Gastrocnemius medialis (tissue), 4 donors: ENCODE results near the gene ME3. TPM values are rescaled to one million over a fixed set of nuclear protein-coding genes. Genes with fewer than 3 reads are reported as not detected.
A peak's percentile ranks its signal among the peaks of the same experiment; 100 is the strongest.

ENCODE experiments used
- ATAC-seq, 2 donors: fragments of 150-250 bp; one replicate each; pipeline ENCODE4 v1.9.1; 2016
- DNase-seq, 2 donors: peaks; one replicate each; pipeline ENCODE4 v3.0.0-alpha.2; 2019
- H3K27ac ChIP-seq, 4 donors: fragments of 200-600 bp; sonication (generic); 1 replicate in 1 of 4; 2 replicates in 3 of 4; pipeline ENCODE4 v1.5.1; 2016 to 2018; ENCODE audit warnings: mild to moderate bottlenecking in 2 of 4, moderate library complexity in 1 of 4
- H3K27me3 ChIP-seq, 3 donors: fragments of 200-600 bp; sonication (generic) in 2 of 3; 1 replicate in 1 of 3; 2 replicates in 2 of 3; pipeline versions ENCODE4 v1.5.1 to v1.6.0; 2016 to 2019; ENCODE audit warnings: mild to moderate bottlenecking in 1 of 3, moderate library complexity in 1 of 3
- H3K36me3 ChIP-seq, 2 donors: fragments of 200-600 bp; sonication (generic) in 1 of 2; one replicate each; pipeline ENCODE4 v1.5.1; 2017 to 2018
- H3K4me1 ChIP-seq, 2 donors: fragments of 200-600 bp; sonication (generic) in 1 of 2; one replicate each; pipeline ENCODE4 v1.5.1; 2016 to 2017; ENCODE audit warnings: mild to moderate bottlenecking in 2 of 2
- H3K4me3 ChIP-seq, 4 donors: fragments of 200-600 bp; sonication (generic) in 3 of 4; 1 replicate in 1 of 4; 2 replicates in 3 of 4; pipeline ENCODE4 v1.5.1; 2016 to 2019; ENCODE audit warnings: mild to moderate bottlenecking in 2 of 4
- H3K9me3 ChIP-seq, 3 donors: fragments of 200-600 bp; sonication (generic) in 2 of 3; 1 replicate in 1 of 3; 2 replicates in 2 of 3; pipeline ENCODE4 v1.5.1; 2016 to 2019
- CTCF ChIP-seq, 5 experiments: fragments of 450-650 bp in 3 of 5; fragments of 200-600 bp in 2 of 5; sonication (generic) in 2 of 5; IDR thresholded peaks in 4 of 5; conservative IDR thresholded peaks in 1 of 5; 1 replicate in 4 of 5; 2 replicates in 1 of 5; pipeline ENCODE4 v1.5.1; 2016 to 2019; ENCODE audit warnings: antibody characterized with exemption in 5 of 5, mild to moderate bottlenecking in 3 of 5, moderate library complexity in 3 of 5
- POLR2A ChIP-seq, 2 donors: fragments of 450-650 bp; IDR thresholded peaks; one replicate each; pipeline ENCODE4 v1.6.1; 2017; ENCODE audit warnings: antibody characterized with exemption in 2 of 2, mild to moderate bottlenecking in 2 of 2, moderate library complexity in 2 of 2
- in situ Hi-C, 4 donors: fragments of 200-750 bp; cut with MboI; loops; one replicate each; pipeline versions ENCODE4 v1.15.0 to v1.8.0; 2017; ENCODE audit warnings: low sequenced_read_pairs in 4 of 4
- intact Hi-C: fragments of 100-400 bp; cut with DNase I; formaldehyde crosslinking; loops from one replicate; pipeline ENCODE4 v1.15.1; 2023; ENCODE audit warnings: low total_unique reads
- total RNA-seq, 4 donors: library from RNA; depleted of rRNA; stranded (reverse); fragments of >200 nt; gene quantifications; one replicate each; pipeline versions ENCODE4 v1.1.0 to v1.2.3, GENCODE V29; 2016

ME3 gene
- total RNA-seq, 4 donors from 2014 or later: 4.2 to 17.0 (median 15.7) TPM

GRCh38 chr11:86592047-86592591 is 80.3 kb downstream of the ME3 start:
- H3K36me3 ChIP-seq: no peaks in the 10 kb centered on the region
- H3K4me3 ChIP-seq: no peak overlapping the region
- DNase-seq (no peak), ATAC-seq (peak in 1 of 2 donors; percentile 25)
- H3K4me1 ChIP-seq: peaks cover 50 to 60% of the 10 kb centered on the region in 2 donors
- H3K27ac ChIP-seq: peak overlapping the region in 2 of 4 donors; percentile 18 to 42
- intact Hi-C loops: no loop called here
- TF ChIP-seq CTCF (IDR thresholded peaks at IDR 0.05 in 4 of 5, conservative IDR thresholded peaks at IDR 0.05 in 1 of 5): no peak
- TF ChIP-seq POLR2A (IDR thresholded peaks at IDR 0.05): no peak
- no peaks in the 10 kb centered on the region for H3K9me3 ChIP-seq
- no peaks in the 10 kb centered on the region for H3K27me3 ChIP-seq
- in situ Hi-C loops: no loop called here

GRCh38 chr11:86591631-86592030 is 80.8 kb downstream of the ME3 start:
- no peak for TF ChIP-seq CTCF (IDR thresholded peaks at IDR 0.05 in 4 of 5, conservative IDR thresholded peaks at IDR 0.05 in 1 of 5)
- TF ChIP-seq POLR2A (IDR thresholded peaks at IDR 0.05): no peak
- no peak overlapping the region for H3K4me3 ChIP-seq
- H3K4me1 ChIP-seq: peaks cover 45 to 55% of the 10 kb centered on the region in 2 donors
- no peaks in the 10 kb centered on the region for H3K36me3 ChIP-seq
- in situ Hi-C loops: no loop called here
- H3K27ac ChIP-seq: peak overlapping the region in 1 of 4 donors; percentile 42
- H3K27me3 ChIP-seq: no peaks in the 10 kb centered on the region
- H3K9me3 ChIP-seq: no peaks in the 10 kb centered on the region
- intact Hi-C loops: no loop called here
- DNase-seq: no peak
- no peak for ATAC-seq

- H3K27ac ChIP-seq: peak overlapping the region in 3 of 4 donors; percentile 36 to 72 (median 53)
- intact Hi-C loops (no loop called here), in situ Hi-C loops (no loop called here)
These were observed 82.4 kb downstream of the ME3 start for GRCh38 chr11:86589856-86590589.

GRCh38 chr11:86589204-86589603 is 83.2 kb downstream of the ME3 start:
- in situ Hi-C loops: no loop called here
- Histone ChIP-seq H3K27me3 (no peaks in the 10 kb centered on the region), H3K4me3 (no peak overlapping the region), H3K27ac (peak overlapping the region; percentile 36 to 72 (median 48)), H3K36me3 (no peaks in the 10 kb centered on the region), H3K9me3 (no peaks in the 10 kb centered on the region), H3K4me1 (peaks cover 42 to 51% of the 10 kb centered on the region in 2 donors)
- peak; percentile 37 to 54 for ATAC-seq
- DNase-seq: no peak
- intact Hi-C loops: no loop called here
- TF ChIP-seq CTCF (IDR thresholded peaks at IDR 0.05 in 4 of 5, conservative IDR thresholded peaks at IDR 0.05 in 1 of 5): no peak
- TF ChIP-seq POLR2A (IDR thresholded peaks at IDR 0.05): no peak

More at GRCh38 chr11:86589856-86590589, 82.4 kb downstream of the ME3 start:
- no peaks in the 10 kb centered on the region for H3K27me3 ChIP-seq
- no peak overlapping the region for H3K4me3 ChIP-seq
- DNase-seq: no peak
- H3K4me1 ChIP-seq: peaks cover 42 to 51% of the 10 kb centered on the region in 2 donors
- no peaks in the 10 kb centered on the region for H3K9me3 ChIP-seq
- no peaks in the 10 kb centered on the region for H3K36me3 ChIP-seq
- TF ChIP-seq CTCF (IDR thresholded peaks at IDR 0.05 in 4 of 5, conservative IDR thresholded peaks at IDR 0.05 in 1 of 5): no peak
- TF ChIP-seq POLR2A (IDR thresholded peaks at IDR 0.05): no peak
- peak in 1 of 2 donors; percentile 75 for ATAC-seq
